ENCODE results near the gene VSIG10L.

VSIG10L gene

GRCh38 chr19:51311351-51312257 lies 30.3 kb downstream of the VSIG10L start, which contains the start of gene IGLON5:
IGLON5 (plus strand) TSS chr19:51311644; CDS start chr19:51311848, 204 bp downstream.
- no peak for DNase-seq

- no peak for DNase-seq
Observed at GRCh38 chr19:51305479-51305878, 36.5 kb downstream of the VSIG10L start.

DNA sequence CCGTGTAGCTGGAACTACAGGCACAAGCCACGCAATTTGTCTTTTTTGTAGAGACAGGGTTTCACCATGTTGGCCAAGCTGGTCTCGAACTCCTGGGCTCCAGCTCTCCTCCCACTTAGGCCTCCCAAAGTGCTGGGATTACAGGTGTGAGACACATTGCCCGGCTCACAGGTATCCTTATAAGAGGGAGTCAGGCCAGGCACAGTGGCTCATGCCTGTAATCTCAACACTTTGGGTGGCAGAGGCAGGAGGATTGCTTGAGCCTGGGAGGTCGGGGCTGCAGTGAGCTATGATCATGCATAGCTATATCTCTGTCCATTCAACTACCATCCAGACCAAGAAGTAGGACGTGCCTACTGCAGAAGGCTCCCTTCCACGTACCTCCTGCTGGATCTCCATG lies 40.7 kb downstream of the VSIG10L start:
- DNase-seq = no peak

DNA sequence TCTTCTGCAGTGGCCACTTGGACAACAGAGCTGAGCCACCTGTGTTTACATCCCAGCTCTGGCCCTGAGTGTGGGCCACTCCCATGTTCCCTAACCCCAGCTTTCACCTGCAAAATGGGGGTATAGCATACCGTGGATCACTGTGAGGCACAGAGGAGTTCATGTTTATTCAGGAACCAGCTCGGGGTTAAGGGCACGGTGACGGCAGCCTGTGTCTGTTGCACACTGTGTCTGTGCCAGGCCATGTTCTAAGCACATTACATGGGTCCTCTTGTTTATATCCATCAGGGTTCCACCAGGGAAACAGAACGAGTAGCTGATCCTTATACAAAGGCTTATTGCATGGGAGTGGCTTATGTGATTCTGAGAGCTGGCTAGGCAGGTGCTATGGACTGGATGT lies 44.5 kb downstream of the VSIG10L start:
- DNase-seq = no peak

DNA sequence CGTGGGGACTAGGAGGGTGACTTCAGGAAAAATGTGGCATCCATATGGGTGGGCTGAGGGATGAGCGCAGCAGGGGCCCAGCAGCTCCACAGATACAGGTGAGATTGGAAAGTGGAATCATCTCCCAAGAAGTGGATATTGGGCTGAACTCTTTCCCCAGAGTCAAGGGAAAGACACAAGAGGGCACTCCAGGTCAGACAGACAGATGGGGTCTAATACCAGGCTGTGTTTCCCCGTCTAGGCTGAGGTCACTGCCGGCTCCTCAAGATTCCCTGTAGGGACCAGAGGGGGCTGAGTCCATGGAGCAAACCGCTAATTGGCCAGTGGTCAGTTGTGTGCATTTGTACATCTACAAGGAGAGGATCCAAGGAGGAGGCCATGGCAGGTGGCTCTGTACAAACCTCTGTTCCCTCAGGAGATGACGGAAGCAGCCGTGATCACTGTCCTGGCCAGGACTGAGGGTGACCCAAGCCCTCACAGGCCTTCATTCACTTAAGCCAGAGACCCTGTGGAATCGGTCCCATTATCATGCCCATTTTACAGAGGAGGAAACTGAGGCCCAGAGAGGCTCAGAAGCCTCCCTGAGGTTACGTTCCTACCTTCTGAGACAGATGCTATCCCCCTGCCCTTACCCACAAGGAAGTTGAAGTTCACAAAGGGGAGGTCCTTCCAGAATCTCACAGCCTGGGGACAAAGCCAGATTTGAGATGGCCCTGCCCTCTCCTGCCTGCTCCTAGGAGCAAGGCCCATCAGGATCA lies 45.4 kb downstream of the VSIG10L start:
- DNase-seq = no peak

DNA sequence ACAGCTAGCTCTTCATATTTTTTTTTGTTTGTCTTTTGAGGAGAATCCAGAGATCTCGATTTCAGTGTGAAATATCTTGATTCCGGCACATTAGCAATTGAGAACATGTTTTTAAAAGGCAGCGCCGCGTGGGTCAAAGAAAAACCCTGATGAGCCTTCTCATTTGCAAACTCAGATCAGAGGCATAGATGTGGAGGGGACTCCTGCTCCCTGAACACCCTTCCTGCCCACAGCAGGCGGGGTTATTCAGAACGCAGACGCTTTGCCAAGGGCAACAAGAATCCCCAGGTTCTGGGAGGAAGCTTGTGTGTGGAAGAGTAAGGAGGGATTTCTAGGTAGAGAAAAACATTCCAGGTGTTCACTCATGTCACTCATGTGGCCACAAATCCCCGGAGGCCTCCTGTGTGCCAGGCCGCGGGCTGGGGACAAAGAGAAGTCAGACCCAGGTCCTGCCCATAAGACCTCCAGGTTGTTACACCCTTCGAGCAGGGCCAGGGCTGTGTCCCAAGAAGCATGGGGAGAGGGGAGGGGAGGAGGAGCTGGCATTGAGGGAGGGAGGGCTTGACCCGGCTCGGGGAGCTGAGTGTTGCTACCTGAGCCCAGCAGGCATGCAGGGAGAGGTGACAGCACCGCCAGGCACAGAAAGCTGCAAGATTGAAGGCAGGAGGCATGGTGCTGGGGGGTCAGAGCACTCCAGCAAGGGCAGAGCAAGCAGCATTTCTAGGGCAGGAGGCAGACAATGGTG lies 46.4 kb downstream of the VSIG10L start:
- no peak for DNase-seq

GRCh38 chr19:51294977-51295375 lies 47.0 kb downstream of the VSIG10L start:
- DNase-seq = no peak

DNA sequence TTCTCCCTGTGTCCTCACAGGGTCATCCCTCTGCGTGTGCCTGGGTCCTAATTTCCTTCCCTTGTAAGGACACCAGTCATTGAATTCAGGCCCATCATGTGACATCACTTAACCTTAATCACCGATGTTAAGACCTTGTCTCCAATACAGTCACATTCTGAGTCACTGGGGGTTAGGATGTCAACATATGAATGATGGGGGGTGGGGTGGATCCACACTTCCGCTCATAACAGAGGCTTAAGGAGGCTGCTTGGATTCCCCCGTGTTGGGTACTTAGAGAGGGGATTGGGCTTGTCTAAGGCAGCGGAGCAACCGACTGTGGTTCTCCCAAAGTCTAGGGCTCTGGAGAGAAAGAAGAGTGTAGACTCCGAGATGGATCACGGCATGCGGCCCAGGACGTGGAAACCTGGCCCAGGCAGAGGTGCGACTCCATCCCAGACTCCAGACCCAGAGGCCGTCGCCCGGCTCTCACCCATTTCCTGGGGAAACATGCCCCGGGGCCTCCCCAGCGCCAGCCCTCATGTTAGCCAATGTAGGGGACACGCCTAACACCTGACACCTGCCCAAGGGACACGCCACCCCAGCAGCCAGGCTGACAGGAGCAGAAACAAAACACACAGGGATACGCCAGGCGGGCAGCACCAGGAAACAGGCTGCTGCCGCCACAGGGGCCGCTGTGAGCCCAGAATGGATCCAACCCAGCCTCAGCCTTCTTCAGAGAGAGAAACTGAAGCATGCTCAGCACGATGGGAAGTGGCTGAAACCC lies 47.5 kb downstream of the VSIG10L start:
- no peak for DNase-seq

- no peak for DNase-seq
Observed at GRCh38 chr19:51293571-51294210, 48.2 kb downstream of the VSIG10L start.

DNA sequence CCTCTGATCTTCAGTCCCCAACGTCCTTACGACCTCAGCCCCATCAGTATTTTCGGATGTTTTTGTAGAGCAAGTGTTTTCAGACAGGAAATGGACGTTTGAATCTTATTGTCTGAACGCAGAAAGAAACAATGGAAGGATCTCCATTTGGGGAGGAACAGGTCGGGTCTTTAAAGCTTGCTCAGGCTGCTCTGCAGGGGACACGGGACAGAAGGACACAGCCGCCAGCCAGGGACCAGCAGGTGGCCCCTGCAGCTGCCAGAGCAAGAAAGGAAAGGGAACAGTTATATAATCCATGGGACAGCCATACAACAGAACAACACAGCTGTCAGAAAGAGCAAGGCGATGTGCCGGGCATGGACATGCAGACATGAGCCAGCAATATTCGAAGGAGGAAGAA lies 49.0 kb downstream of the VSIG10L start:
- no peak for DNase-seq

DNA sequence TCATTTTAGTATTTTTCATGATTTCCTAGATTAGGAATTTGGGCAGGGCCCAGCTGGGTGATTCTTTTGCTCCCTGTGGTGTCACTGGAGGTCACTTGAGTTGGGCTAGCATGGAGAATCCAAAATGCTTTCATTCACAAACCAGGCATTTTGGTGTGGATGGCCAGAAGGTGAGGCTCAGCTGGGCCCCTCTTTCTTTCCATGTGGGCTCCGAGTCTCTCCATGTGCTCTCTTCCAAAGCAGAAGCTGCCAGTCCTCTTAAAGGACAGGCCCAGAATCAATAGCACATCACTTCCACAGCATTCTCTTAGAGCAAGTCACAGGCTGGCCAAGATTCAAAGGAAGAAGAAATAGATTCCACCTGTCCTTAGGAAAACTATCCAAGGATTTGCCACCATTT lies 52.3 kb downstream of the VSIG10L start:
- DNase-seq = no peak

GRCh38 chr19:51285682-51286081 lies 56.3 kb downstream of the VSIG10L start:
- no peak for DNase-seq

GRCh38 chr19:51282335-51282734 lies 59.6 kb downstream of the VSIG10L start:
- DNase-seq = no peak
